SU-DHL-6 (cell line): Measurements from ENCODE around the gene CTNNA2.

Experiments
- H2AFZ ChIP-seq: fragments of 200-600 bp; sonication (generic); 2 replicates; pipeline ENCODE4 v1.6.1; 2014; ENCODE audit warnings: low read depth, mild to moderate bottlenecking, moderate library complexity, mixed read lengths, antibody characterized with exemption, low read length; ENCODE audit not compliant: severe bottlenecking
- H3F3A ChIP-seq: fragments of 200-600 bp; shearing (Covaris generic); 2 replicates; pipeline ENCODE4 v1.6.0; 2016; ENCODE audit warnings: antibody characterized with exemption, mild to moderate bottlenecking; ENCODE audit not compliant: insufficient read depth
- H3K27ac ChIP-seq: fragments of 200-600 bp; sonication (generic); 2 replicates; pipeline ENCODE4 v1.5.1; 2016; ENCODE audit warnings: low read depth, mild to moderate bottlenecking, low read length, moderate library complexity, mixed read lengths
- H3K27me3 ChIP-seq: fragments of 200-600 bp; sonication (generic), shearing (Covaris generic); 2 replicates; pipeline ENCODE4 v1.6.0; 2014; ENCODE audit warnings: mild to moderate bottlenecking, low read length
- H3K36me3 ChIP-seq: fragments of 200-600 bp; sonication (generic); 2 replicates; pipeline ENCODE4 v1.6.1; 2014; ENCODE audit warnings: mild to moderate bottlenecking, low read length, mixed read lengths
- H3K4me2 ChIP-seq: fragments of 300-600, 200-600 bp; shearing (Covaris generic), sonication (generic); 2 replicates; pipeline ENCODE4 v1.6.0; 2014; ENCODE audit warnings: low read length, low read depth, mild to moderate bottlenecking; ENCODE audit not compliant: poor library complexity, severe bottlenecking
- H3K4me3 ChIP-seq: fragments of 200-600 bp; sonication (generic); 2 replicates; pipeline ENCODE4 v1.5.1; 2014; ENCODE audit warnings: antibody characterized with exemption, low read length, mild to moderate bottlenecking, mixed read lengths; ENCODE audit not compliant: insufficient read depth, poor library complexity, severe bottlenecking
- H3K79me2 ChIP-seq: fragments of 200-600 bp; sonication (generic); 2 replicates; pipeline ENCODE4 v1.6.1; 2014; ENCODE audit warnings: mild to moderate bottlenecking, low read length, moderate library complexity; ENCODE audit not compliant: insufficient read depth
- H3K9ac ChIP-seq: fragments of 200-600 bp; sonication (generic); 2 replicates; pipeline ENCODE4 v1.7.0; 2014; ENCODE audit warnings: mild to moderate bottlenecking, low read length
- H3K9me2 ChIP-seq: fragments of 200-600 bp; sonication (generic); replicated peaks from 2 replicates; pipeline ENCODE4 v1.6.1; 2014; ENCODE audit warnings: low read length; ENCODE audit not compliant: insufficient read depth
- H3K9me3 ChIP-seq: fragments of 200-600 bp; sonication (generic); 2 replicates; pipeline ENCODE4 v1.6.1; 2014; ENCODE audit warnings: low read length, mixed read lengths; ENCODE audit not compliant: insufficient read depth
- H4K20me1 ChIP-seq: fragments of 200-600 bp; sonication (generic); 2 replicates; pipeline ENCODE4 v1.6.1; 2014; ENCODE audit warnings: low read depth, mild to moderate bottlenecking, antibody characterized with exemption, low read length, moderate library complexity, mixed read lengths
- EZH2phosphoT487 ChIP-seq: fragments of 200-600 bp; sonication (generic), shearing (Covaris generic); conservative IDR thresholded peaks from 2 replicates; pipeline ENCODE4 v1.6.1; 2018; ENCODE audit warnings: mild to moderate bottlenecking, antibody characterized with exemption, low read length, moderate library complexity, mixed read lengths
- TF ChIP-seq, protein P1 (sequence below): fragments of 200-600 bp; sonication (generic); IDR thresholded peaks from one replicate; pipeline ENCODE4 v1.5.1; 2017; ENCODE audit warnings: antibody characterized with exemption, mild to moderate bottlenecking, low read length, moderate library complexity; ENCODE audit not compliant: insufficient read depth, poor library complexity, severe bottlenecking

The CTNNA2 gene

DNA sequence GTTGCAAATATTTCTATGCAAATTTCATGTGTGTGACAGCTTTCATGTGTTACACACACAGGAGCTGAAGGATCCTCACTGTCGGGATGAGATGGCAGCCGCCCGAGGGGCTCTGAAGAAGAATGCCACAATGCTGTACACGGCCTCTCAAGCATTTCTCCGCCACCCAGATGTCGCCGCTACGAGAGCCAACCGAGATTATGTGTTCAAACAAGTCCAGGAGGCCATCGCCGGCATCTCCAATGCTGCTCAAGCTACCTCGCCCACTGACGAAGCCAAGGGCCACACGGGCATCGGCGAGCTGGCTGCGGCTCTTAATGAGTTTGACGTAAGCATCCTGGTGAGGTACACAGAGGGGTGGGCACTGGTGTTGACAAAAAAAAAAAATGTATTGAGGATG, 361.2 kb downstream of the CTNNA2 start:
- H3K9me2 ChIP-seq: no peaks in the 10 kb centered on the region
- H3K9me3 ChIP-seq: no peaks in the 10 kb centered on the region
- H3K27ac ChIP-seq: no peak overlapping the region
- no peak overlapping the region for H2AFZ ChIP-seq
- no peaks in the 10 kb centered on the region for H3K36me3 ChIP-seq
- no peak overlapping the region for H3K4me2 ChIP-seq
- H3K27me3 ChIP-seq: no peaks in the 10 kb centered on the region
- H3F3A ChIP-seq: no peaks in the 10 kb centered on the region
- H3K4me3 ChIP-seq: no peak overlapping the region
- TF ChIP-seq, protein P1, sequence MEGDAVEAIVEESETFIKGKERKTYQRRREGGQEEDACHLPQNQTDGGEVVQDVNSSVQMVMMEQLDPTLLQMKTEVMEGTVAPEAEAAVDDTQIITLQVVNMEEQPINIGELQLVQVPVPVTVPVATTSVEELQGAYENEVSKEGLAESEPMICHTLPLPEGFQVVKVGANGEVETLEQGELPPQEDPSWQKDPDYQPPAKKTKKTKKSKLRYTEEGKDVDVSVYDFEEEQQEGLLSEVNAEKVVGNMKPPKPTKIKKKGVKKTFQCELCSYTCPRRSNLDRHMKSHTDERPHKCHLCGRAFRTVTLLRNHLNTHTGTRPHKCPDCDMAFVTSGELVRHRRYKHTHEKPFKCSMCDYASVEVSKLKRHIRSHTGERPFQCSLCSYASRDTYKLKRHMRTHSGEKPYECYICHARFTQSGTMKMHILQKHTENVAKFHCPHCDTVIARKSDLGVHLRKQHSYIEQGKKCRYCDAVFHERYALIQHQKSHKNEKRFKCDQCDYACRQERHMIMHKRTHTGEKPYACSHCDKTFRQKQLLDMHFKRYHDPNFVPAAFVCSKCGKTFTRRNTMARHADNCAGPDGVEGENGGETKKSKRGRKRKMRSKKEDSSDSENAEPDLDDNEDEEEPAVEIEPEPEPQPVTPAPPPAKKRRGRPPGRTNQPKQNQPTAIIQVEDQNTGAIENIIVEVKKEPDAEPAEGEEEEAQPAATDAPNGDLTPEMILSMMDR: no peak
- no peak for TF ChIP-seq EZH2phosphoT487
- no peaks in the 10 kb centered on the region for H4K20me1 ChIP-seq
- H3K9ac ChIP-seq: no peak overlapping the region
- H3K79me2 ChIP-seq: no peaks in the 10 kb centered on the region

GRCh38 chr2:79876430-79876829, 363.6 kb downstream of the CTNNA2 start:
- H3K4me2 ChIP-seq: no peak overlapping the region
- no peak overlapping the region for H2AFZ ChIP-seq
- H3K4me3 ChIP-seq: no peak overlapping the region
- no peaks in the 10 kb centered on the region for H4K20me1 ChIP-seq
- H3K36me3 ChIP-seq: no peaks in the 10 kb centered on the region
- no peaks in the 10 kb centered on the region for H3K9me3 ChIP-seq
- no peak overlapping the region for H3K27ac ChIP-seq
- H3K9me2 ChIP-seq: no peaks in the 10 kb centered on the region
- TF ChIP-seq, protein P1: peak; percentile 18
- no peak for TF ChIP-seq EZH2phosphoT487
- H3K27me3 ChIP-seq: no peaks in the 10 kb centered on the region
- no peaks in the 10 kb centered on the region for H3F3A ChIP-seq
- no peaks in the 10 kb centered on the region for H3K79me2 ChIP-seq
- H3K9ac ChIP-seq: no peak overlapping the region

GRCh38 chr2:79882548-79882947, 369.7 kb downstream of the CTNNA2 start:
- Histone ChIP-seq H3K27me3 (no peaks in the 10 kb centered on the region), H3K27ac (no peak overlapping the region), H3K4me3 (no peak overlapping the region), H4K20me1 (no peaks in the 10 kb centered on the region), H3K9me3 (no peaks in the 10 kb centered on the region), H3K9me2 (no peaks in the 10 kb centered on the region), H3K9ac (no peak overlapping the region), H2AFZ (no peak overlapping the region), H3K4me2 (no peak overlapping the region), H3F3A (no peaks in the 10 kb centered on the region), H3K79me2 (no peaks in the 10 kb centered on the region), H3K36me3 (no peaks in the 10 kb centered on the region)
- TF ChIP-seq, protein P1: no peak
- no peak for TF ChIP-seq EZH2phosphoT487
